Measurements from ENCODE around the gene PLCH2.
A peak's percentile ranks its signal among the peaks of the same experiment; 100 is the strongest.

PLCH2 gene

DNA sequence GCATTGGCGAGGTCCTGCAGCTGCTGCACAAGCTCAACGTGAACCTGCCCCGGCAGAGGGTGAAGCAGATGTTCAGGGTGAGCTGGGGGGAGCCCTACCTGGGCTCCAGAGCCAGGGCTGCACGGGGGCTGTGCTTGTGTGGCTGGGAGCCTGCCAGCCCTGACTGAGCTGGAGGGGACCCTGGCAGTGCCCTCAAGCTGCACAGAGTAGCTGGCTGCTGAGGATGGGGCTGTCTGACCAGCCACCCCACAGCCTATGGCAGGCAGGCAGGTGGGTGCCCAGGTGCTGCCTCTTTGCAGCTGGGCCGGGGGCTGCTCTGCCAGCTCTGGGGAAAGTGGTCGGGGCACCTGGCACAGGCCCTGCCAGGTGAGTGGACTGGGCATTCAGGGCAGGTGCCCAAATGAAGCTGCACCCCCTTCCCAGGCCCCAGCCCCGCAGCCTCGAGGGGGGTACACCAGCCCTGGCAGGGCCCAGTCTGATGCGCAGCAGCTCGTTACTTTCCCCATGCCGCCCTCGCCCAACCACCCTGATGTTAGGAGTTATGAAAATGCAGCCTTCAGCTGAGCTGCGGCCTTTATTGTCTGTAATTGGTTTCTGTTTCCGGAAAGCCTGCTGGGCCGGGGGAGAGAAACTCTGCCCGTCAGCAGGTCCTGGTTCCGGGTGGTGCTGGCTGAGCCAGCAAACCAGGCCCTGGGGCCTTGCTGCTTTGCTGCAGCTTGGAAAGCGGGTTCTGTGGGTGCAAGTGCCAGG lies 4.3 kb downstream of the PLCH2 start:
- DNase-seq: no peak

DNA sequence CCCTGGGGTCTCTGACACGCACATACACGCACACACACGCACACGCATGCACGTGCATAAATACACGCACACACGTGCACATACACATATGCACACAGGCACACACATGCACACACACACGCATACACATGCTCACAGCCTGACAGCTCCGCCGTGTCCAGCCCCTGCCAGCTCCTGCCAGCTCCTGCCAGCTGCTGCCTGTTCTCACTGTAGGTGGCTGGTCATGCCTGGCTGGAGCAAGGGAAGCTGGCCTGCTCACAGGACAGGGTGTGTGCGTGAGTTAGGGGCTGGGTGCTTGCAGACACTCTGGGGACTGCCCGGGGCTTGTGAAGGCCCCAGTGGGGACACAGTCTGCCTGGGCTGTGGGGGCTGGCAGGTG lies 4.9 kb downstream of the PLCH2 start:
- no peak for DNase-seq

DNA sequence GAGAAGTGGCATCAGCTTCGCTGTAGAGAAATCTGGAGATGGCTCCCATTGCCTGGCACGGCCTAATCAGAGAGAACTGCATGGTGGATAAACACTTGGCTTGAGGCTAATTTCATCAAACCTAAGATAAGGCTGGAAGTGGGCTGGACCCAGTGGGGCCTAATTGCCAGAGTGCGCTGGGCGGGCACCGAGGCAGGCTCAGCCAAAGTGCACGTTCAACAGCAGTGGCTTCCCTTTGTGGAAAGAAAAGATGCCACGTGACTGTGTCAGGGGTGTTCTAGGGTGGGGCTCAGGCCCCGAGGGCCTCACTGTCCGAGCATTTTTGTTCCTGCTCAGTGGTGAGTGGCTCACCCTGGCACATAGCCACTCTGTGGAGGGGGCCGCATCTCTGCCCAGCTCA lies 5.8 kb downstream of the PLCH2 start:
- no peak for DNase-seq

DNA sequence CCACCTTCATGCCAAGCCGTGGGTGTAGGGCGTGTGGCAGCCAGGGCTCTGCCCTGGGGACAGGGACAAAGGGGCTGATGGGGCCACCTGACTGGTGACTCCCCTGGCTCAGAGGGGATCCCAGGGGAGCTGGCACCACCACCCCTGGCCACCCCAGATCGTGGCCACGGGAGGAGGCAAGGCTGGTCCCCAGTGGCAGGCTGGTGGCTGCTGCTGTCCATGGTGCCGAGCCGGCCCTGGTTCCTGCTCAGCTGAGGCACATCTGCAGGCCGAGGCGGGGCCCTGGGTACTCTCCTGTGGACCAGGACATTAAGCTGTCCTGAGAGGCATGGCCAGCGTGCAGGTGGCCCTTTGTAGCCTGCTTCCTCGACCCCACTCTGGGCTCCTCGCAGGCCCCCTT lies 6.5 kb downstream of the PLCH2 start:
- DNase-seq: no peak

DNA sequence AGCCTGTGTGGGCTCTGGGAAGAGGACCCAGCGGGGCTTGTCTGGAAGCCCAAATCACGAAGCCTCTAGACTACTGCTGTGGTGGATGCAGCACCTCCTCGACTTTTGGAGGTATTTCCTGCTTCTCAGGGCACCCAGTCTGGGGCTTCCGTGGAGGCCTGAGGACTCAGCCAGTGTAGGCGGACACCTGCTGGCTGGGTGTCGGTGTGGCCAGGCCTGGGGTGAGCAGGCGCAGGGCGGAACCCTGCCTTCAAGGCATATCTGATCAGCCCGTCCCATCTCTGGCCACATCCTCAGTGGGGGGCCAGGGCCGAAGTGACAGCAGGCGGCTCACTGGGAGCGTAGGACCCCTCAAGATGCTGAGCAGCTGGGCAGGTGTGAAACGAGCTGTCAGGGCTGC lies 6.9 kb downstream of the PLCH2 start:
- DNase-seq: no peak

DNA sequence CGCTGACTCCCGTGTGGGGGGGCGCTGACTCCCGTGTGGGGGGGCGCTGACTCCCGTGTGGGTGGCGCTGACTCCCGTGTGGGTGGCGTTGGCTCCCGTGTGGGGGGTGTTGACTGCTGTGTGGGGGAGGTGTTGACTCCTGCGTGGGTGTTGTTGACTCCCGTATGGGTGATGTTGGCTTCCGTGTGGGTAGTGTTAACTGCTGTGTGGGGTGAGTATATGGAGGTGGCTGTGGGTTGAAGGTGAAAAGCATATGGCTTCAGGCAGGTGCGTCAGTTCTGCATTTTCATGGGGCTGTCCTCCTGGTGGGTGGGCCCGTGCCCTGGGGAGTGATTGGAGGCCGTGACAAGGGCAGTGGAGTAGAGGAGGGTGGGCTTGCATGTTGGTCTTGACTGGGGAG lies 7.9 kb downstream of the PLCH2 start:
- DNase-seq: no peak

DNA sequence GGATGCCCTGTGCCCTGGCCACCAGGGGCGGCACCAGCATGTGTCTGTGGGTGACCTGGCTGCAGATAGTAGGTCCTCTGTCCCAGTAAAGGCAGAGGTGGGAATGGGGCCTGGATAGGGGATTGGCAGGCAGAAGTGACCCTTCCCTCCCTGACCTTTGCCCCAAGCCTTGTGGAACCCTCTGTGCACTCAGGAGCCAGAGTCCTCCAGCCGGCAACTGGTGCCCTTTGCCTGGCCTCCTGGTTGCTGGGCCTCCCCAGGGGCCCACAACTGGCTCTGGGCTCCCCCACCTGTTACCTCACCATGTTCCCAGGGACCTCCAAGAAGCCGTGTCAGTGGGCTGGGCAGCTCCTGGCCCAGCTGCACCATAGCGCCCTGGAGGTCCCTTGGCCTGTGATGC lies 10.0 kb downstream of the PLCH2 start:
- no peak for DNase-seq

DNA sequence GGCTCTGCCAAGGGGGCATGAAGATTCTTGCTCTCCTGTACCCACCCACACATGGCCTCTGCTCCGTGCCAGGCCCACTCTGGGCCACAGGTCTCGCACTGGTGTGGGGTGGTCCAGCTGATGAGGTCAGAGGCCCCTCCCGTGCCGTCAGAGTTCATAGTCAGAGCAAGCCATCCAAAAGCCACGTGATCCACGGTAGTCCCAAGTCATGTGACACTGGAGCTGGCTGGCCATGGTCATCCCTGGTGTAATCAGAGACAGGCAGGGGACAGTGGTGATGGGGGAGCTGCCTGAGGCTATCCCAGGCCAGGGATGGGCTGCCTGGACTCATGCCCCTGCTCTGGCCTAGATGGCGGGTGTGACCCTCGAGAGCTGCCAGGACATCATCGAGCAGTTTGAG lies 10.5 kb downstream of the PLCH2 start:
- no peak for DNase-seq

DNA sequence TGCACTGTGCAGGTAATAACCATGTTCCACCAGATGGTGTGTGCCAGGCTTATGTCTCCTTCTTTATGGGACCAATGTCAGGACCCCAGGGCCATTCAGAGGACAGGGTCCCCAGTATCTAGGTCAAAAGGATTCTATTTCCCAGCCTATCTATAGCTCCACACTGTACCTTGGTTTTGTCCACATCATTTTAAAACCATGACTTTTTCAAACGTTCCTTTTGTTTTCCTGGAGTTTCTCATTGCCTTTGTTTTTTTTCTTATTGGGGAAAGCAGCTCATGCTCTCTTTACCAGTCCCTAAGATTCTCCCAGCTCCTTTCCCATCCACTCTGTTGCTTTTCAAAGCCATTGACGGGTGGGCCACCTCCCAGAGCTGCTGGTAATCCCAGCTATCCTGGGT lies 12.6 kb downstream of the PLCH2 start:
- DNase-seq: no peak

DNA sequence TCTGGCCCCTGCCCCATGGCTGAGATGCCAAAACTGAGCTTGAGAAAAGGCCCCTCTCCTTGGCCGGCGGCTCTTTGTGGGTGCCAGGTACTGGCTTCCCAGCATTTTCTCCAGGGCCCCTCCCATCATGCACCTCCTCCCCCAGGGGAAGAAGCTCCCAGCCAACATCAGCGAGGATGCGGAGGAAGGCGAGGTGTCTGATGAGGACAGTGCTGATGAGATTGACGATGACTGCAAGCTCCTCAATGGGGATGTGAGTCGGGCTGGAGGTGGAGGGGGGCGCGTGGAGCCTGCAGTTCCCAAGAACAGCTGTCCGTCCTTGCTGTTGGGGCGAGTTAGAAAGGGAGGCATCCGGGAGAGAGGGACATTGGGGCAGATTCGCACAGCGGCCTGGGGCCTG lies 13.5 kb downstream of the PLCH2 start:
- no peak for DNase-seq

DNA sequence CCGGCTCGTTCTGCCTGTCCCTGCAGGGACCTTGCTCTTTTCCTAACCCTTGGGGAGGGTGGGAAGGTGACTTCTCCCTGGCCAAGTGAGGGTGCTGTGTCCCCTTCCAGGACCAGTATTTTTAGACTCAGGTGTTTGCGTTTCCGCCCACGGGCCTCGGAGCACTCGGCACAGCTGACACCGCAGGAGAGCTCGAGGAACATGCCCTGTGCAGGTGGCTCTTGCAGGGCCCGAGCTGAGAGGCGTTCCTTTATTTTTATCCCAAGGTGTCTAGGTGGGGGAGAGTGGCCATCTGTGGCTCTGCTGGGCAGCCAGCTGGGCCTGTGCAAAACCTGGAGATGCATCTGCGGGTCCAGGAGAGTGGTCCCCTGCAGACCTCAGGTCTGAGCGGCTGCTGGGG lies 16.0 kb downstream of the PLCH2 start:
- no peak for DNase-seq

DNA sequence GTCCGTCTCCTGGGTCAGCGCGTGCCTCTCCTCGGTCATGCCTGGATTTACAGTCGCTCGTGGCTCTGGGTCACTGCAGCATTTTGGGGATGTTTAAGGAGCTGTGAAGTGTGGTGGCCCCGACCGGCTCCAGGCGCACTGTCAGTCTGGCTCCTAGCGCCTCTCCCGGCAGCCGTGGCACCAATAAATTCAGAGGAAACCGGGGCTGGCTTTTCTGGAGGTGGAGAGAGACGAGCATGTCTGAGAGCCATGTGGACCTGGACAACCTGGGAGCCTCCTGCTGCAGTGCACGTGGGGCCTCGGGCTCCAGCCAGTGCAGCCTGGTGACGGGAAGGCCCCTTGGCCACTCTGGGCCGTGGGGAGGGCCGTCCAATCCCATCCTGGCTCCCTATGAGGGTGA lies 17.1 kb downstream of the PLCH2 start:
- DNase-seq: no peak

DNA sequence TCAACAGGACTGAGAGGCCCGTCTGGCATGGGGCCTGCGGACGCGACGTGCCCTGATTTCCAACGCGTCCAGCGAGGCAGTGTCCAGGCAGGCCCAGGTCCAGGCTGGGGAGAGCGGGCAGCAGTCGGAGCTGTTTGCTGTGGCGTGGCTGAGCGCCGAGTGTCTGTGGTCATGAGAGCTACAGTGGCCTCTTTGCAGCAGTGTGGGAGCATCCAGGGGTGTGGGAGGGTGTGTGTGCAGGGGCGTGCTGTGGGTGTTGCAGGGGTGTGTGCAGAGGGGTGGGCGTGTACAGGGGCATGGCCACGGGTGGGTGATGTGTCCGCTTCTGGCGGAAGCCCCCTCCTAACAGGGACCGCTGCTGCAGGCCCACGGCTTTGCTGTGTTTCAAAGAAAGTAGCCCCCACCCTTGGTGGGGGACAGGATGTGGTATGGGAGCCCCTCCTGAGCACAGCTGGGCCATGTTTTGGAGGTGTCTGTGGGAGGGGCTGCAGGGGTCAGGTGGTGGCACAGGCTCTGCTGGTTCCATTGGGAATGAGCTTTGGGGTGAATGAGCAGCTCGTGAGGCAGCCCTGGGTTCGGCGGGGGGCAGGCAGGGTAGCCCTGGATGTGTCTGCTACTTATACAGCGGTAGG lies 17.7 kb downstream of the PLCH2 start:
- no peak for DNase-seq

DNA sequence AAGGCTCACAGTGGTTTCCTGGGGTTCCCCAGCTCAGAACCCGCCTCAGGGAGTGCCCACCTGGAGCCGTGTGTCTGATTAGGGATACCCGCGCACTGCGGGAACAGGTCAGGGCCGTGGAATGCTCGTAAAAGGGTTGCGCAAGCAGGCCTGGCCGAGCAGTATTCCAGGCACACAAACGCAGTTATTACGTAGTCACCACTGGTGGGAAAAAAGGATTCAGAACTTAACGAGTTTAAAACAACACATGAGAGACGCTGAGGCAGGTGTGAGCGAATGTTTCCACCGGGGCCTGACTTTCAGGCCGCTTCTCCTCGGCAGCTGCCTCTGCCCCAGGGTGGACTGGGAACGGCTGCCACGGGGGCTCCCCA lies 18.2 kb downstream of the PLCH2 start:
- no peak for DNase-seq

DNA sequence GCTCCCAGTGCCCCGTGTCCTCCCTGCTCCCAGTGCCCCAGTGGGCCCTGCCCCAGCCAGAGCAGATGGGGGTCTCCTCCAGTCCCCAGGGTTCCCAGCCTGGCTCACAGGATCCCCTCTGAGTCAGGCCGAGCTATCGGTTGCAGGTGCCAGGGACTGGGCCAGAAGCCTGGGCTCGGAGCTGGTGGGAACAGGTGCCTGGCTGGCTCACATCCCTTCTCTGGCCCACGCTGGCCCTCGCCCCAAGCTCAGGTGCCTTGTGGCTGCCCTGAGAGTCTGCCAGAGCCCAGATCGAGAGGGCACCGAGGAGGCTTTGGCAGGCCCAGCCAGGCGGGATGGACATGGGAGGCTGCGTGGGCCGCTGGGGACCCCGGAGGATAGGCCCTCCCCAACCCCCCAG lies 18.9 kb downstream of the PLCH2 start:
- DNase-seq: no peak

DNA sequence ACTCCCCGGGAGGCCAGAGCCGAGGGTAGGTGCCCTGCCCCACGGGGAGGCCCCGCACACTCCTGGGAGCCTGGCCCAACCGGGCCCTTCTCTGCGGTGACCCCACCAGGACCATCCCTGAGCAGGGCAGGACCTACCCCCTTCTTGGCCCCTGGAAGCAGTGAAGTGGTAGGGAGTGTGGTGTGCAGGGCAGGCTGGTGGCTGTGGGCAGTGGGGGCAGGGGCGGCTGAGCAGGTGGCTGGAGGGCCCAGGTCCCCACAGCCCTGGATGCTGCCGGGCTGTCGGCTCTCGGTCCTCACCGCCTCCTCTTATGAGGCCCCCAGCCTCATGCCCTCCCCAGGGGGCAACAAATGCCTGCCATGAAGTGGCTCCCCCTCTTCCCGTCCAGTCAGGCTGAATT lies 19.5 kb downstream of the PLCH2 start:
- no peak for DNase-seq

DNA sequence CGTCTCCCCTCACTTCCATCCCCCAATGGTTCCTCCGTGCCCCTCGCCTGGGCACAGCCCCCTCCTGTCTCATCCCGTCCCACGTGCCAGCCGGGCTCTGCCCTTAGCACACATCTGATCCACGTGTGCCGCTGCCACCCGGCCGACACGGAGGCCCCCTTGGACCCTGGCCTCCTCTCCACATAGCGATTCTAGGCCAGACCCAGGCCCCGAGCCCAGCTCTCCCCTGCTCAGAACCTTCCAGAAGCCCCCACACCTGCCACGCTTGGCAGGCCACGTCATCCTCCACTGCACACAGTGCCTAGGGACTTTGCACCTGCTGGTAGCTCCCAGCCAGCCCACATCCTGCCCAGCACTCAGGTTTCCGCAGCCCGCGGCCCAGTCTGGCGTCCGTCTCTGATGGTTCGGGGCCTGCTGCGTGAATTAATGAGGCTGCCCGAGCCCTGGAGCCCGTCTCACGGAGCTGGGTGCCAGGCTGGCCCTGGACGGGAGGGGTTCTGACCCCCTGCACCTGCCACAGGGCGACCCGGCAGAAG lies 20.1 kb downstream of the PLCH2 start:
- DNase-seq: peak; percentile 18

DNA sequence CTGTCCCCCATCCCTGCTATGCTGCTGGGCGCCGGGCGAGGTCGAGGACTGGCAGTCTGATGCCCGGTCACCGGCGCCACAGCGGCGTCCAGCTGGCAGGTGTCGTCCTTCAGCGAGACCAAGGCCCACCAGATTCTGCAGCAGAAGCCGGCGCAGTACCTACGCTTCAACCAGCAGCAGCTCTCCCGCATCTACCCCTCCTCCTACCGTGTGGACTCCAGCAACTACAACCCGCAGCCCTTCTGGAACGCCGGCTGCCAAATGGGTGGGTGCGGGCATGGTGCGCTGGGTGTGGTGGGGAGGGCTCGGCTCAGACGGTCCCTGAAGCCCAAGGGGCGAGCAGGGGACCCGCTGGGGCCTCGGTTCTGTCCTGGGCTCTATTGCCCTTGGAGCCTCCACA lies 20.7 kb downstream of the PLCH2 start:
- no peak for DNase-seq

DNA sequence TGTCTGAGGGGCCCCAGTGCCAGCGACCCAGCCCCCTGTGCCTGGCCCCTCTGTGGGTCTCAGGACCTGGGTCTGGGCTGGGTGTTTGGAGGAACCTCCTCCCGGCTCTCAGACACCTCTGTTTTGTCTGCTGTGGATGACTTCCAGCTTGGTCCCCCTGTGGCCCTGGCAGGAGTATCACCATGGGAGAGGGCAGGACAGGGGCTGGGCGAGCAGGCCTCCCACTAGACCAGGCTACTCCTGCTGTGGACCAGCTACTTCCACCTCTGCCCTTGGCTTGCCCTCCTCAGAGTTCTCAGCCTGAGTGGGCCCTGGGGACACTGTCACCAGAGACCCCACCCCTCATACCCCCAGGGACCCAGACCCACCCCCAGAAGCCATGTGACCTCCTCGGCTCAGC lies 21.8 kb downstream of the PLCH2 start:
- no peak for DNase-seq

DNA sequence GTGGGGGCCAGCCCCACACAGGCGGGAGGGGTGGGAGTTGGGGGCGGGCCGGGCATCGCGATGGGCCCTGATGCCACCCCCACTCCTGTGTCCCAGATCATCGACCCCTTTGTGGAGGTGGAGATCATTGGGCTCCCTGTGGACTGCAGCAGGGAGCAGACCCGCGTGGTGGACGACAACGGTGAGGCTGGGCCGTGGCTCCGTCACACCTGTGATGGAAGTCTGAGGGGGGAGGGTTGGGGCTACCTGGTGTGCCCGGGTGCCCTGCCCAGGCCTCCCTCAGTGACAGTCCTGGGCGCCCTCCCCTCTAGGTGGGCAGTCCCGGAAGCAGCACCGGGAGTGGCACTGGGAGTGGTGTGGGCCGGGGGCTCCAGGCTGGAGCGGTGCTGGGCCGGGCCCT lies 22.6 kb downstream of the PLCH2 start:
- DNase-seq: no peak

DNA sequence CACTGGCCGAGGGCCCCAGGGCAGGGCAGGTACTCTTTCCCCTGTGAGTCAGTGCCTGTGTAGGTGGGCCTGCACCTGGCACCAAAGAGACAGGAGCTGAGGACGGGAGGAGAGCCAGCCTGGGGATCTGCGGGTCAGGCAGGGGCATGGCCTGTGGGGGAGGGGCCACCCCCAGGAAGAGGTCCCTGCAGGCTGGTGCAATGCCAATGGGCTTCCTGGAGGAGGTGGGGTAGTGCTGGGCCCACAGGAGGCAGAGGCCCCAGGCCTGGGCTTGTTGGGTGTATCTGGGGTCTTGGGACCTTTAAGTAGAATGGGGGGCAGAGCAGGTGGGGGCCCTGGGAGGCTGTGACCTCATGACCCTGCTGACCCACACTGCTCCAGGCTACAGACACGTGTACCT lies 23.2 kb downstream of the PLCH2 start:
- DNase-seq: no peak

DNA sequence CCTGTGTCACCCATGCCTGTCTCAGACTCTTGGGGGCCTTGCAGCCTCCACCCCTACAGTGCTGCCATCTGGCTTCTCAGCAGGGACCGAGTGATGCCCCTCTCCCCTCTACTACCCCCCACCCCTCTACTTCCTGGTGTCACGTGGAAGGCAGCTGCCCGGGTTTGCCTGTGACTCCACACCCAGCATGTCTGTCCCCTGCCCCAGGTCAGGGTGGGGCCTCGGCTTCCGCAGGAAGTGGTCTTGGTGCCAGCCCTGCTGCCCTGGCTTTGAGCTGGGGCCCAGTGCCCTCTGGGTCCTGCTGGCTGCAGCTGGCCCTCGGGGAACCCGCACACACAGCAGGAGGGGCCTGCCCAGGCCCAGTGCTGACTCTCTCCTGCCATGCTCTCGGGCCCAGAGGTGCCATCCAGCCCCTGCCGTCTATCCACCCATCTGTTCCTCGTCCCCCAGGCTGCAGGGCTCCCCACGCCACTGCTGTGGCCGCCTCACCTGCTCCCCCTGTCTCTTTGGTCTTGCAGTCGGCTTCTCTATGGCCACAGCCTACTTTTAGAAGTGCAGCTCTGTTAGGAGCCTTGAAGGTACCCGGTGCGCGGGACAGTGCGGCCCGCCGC lies 24.0 kb downstream of the PLCH2 start:
- no peak for DNase-seq

DNA sequence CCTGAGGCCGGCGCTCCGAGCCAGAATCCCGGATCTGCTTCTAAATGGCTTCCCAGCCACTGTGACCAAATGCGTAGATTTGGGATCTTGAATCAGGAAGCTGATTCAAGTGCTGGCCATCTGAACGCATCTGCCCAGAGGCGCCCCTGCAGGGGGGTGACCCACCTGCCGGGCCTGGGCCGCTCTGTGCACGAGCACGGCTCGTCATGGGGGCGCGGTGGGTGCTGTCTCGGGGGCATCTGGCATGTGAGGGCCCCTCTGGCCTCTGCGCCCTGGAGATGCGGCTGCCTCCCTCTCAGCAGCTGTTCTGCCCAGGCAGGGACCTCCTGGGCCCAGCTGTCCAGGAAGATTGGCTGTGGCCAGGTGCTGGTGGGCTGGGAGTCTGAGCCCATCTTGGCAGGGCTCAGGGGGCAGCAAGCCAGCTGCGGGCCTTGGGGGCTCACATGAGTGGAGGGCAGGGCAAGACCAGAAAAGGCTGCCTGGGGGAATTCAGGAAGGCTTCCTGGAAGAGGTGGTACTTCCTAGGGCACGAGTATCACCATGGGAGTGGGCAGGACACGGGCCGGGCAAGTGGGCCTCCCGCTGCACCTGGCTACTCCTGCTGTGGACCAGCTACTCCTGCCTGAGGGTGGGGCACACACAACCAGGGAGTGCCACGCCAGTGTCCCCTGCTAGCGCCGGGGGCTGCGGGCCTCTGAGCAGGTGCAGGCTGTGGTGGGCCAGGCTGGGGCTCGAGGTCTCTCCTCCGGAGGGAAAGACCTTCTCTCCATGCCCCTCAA lies 25.1 kb downstream of the PLCH2 start:
- DNase-seq: no peak

DNA sequence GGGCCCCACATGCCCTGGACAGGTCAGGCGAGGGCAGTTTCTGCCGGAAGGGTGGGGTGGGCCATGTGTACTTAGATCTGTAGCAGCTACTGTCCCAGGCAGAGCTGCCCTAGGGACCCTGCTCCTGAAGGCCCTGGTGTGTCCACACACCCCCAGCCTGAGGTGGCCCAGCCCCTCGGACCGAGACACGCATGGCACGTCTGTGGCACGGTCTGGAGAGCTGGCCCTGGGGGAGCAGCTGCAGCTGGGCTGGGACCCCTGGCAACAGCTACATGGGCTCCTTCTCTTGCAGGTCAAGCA lies 25.7 kb downstream of the PLCH2 start:
- DNase-seq: no peak
